H9 (cell line): ENCODE results near the gene ELF2. TPM values are rescaled to one million over a fixed set of nuclear protein-coding genes. Genes with fewer than 3 reads are reported as not detected.
"Not testable (repeated sequence)": the region's sequence is repeated elsewhere in the genome, so short reads cannot be mapped to it uniquely, and the experiment has no call there.

Experiments
- DNase-seq: peaks from one replicate; pipeline ENCODE4 v3.0.0-alpha.2; 2017
- H2AFZ ChIP-seq: one replicate; pipeline ENCODE4 v1.6.1; 2013; ENCODE audit warnings: mild to moderate bottlenecking, low read length, control low read depth, moderate library complexity
- H2AK5ac ChIP-seq: 2 replicates; pipeline ENCODE4 v1.6.1; 2013; ENCODE audit warnings: low read length, control low read depth, mixed read lengths; ENCODE audit not compliant: insufficient read length
- H2BK120ac ChIP-seq: one replicate; pipeline ENCODE4 v1.6.1; 2013; ENCODE audit warnings: low read depth, mild to moderate bottlenecking, low read length, control low read depth, inconsistent platforms; ENCODE audit not compliant: poor library complexity, severe bottlenecking
- H2BK12ac ChIP-seq: 2 replicates; pipeline ENCODE4 v1.6.1; 2013; ENCODE audit warnings: low read length, control low read depth, mixed read lengths, low read depth; ENCODE audit not compliant: insufficient read length
- H2BK15ac ChIP-seq: 2 replicates; pipeline ENCODE4 v1.6.1; 2013; ENCODE audit warnings: low read depth, low read length, control low read depth
- H2BK20ac ChIP-seq: one replicate; pipeline ENCODE4 v1.6.1; 2013; ENCODE audit warnings: low read depth, mild to moderate bottlenecking, low read length, control low read depth, inconsistent platforms; ENCODE audit not compliant: poor library complexity, severe bottlenecking
- H2BK5ac ChIP-seq: 2 replicates; pipeline ENCODE4 v1.6.1; 2013; ENCODE audit warnings: low read length, control low read depth, mixed read lengths; ENCODE audit not compliant: insufficient read length
- H3K14ac ChIP-seq: 2 replicates; pipeline ENCODE4 v1.6.1; 2013; ENCODE audit warnings: low read length, control low read depth; ENCODE audit not compliant: insufficient read depth
- H3K18ac ChIP-seq: 2 replicates; pipeline ENCODE4 v1.6.1; 2013; ENCODE audit warnings: low read depth, mild to moderate bottlenecking, mixed read lengths, low read length, control low read depth; ENCODE audit not compliant: insufficient read length
- H3K23ac ChIP-seq: 2 replicates; pipeline ENCODE4 v1.6.1; 2013; ENCODE audit warnings: low read length, control low read depth, mixed read lengths, low read depth; ENCODE audit not compliant: insufficient read length
- H3K23me2 ChIP-seq: 2 replicates; pipeline ENCODE4 v1.6.1; 2013; ENCODE audit warnings: low read depth, mild to moderate bottlenecking, mixed read lengths, low read length, control low read depth; ENCODE audit not compliant: insufficient read length, poor library complexity, severe bottlenecking
- H3K27ac ChIP-seq: 2 replicates; pipeline ENCODE4 v1.5.1; 2013; ENCODE audit warnings: low read length, control low read depth, mixed read lengths, low read depth; ENCODE audit not compliant: insufficient read length
- H3K27me3 ChIP-seq: 2 replicates; pipeline ENCODE4 v1.6.1; 2013; ENCODE audit warnings: low read length, control low read depth, inconsistent platforms; ENCODE audit not compliant: insufficient read depth
- H3K4ac ChIP-seq: 2 replicates; pipeline ENCODE4 v1.6.1; 2013; ENCODE audit warnings: low read depth, mild to moderate bottlenecking, control low read depth, inconsistent platforms, low read length, moderate library complexity
- H3K4me1 ChIP-seq: 2 replicates; pipeline ENCODE4 v1.6.1; 2013; ENCODE audit warnings: low read length, control low read depth, inconsistent platforms; ENCODE audit not compliant: insufficient read depth
- H3K4me2 ChIP-seq: 2 replicates; pipeline ENCODE4 v1.6.1; 2013; ENCODE audit warnings: low read length, control low read depth, mixed read lengths; ENCODE audit not compliant: insufficient read length, insufficient read depth
- H3K56ac ChIP-seq: 2 replicates; pipeline ENCODE4 v1.6.1; 2013; ENCODE audit warnings: low read depth, mild to moderate bottlenecking, mixed read lengths, low read length, control low read depth; ENCODE audit not compliant: insufficient read length
- H3K79me1 ChIP-seq: 2 replicates; pipeline ENCODE4 v1.6.1; 2013; ENCODE audit warnings: low read depth, mild to moderate bottlenecking, moderate library complexity, low read length, control low read depth, inconsistent platforms; ENCODE audit not compliant: insufficient read depth, poor library complexity, severe bottlenecking
- H3K79me2 ChIP-seq: 2 replicates; pipeline ENCODE4 v1.6.1; 2013; ENCODE audit warnings: low read length, control low read depth, inconsistent platforms; ENCODE audit not compliant: insufficient read depth
- H3K9ac ChIP-seq: 2 replicates; pipeline ENCODE4 v1.6.1; 2013; ENCODE audit warnings: low read length, control low read depth, mixed read lengths; ENCODE audit not compliant: insufficient read length; ENCODE audit errors: extremely low read depth
- H3K9me3 ChIP-seq: one replicate; pipeline ENCODE4 v1.6.1; 2013; ENCODE audit warnings: low read depth, low read length, inconsistent platforms; ENCODE audit not compliant: control insufficient read depth
- H3T11ph ChIP-seq: one replicate; pipeline ENCODE4 v1.6.1; 2013; ENCODE audit warnings: mild to moderate bottlenecking, low read length, control low read depth, inconsistent platforms
- H4K20me1 ChIP-seq: one replicate; pipeline ENCODE4 v1.6.1; 2013; ENCODE audit not compliant: control insufficient read depth, insufficient read length, insufficient read depth
- H4K5ac ChIP-seq: 2 replicates; pipeline ENCODE4 v1.6.1; 2013; ENCODE audit warnings: low read depth, mild to moderate bottlenecking, mixed read lengths, low read length, control low read depth; ENCODE audit not compliant: insufficient read length
- H4K8ac ChIP-seq: replicated peaks from 2 replicates; pipeline ENCODE4 v1.6.1; 2013; ENCODE audit warnings: low read length, control low read depth, mixed read lengths, low read depth; ENCODE audit not compliant: insufficient read length
- H4K91ac ChIP-seq: 2 replicates; pipeline ENCODE4 v1.6.1; 2013; ENCODE audit warnings: low read depth, mild to moderate bottlenecking, moderate library complexity, mixed read lengths, low read length, control low read depth; ENCODE audit not compliant: insufficient read length
- H3K27ac Mint-ChIP-seq, 3 experiments: 2 replicates in 2 of 3; 3 replicates in 1 of 3; pipeline ENCODE4 v1.8.0; 2020 to 2021; ENCODE audit warnings: mixed read lengths in 3 of 3, mild to moderate bottlenecking in 1 of 3, moderate library complexity in 1 of 3
- H3K27me3 Mint-ChIP-seq: 2 replicates; pipeline ENCODE4 v1.8.0; 2021; ENCODE audit warnings: low read depth, mild to moderate bottlenecking, moderate library complexity, mixed read lengths
- H3K36me3 Mint-ChIP-seq, 3 experiments: 2 replicates in 2 of 3; 3 replicates in 1 of 3; pipeline ENCODE4 v1.8.0; 2020 to 2021; ENCODE audit warnings: low read depth in 3 of 3, mixed read lengths in 3 of 3; ENCODE audit not compliant: insufficient read depth in 1 of 3
- H3K4me1 Mint-ChIP-seq, 2 experiments: 2 replicates each; pipeline ENCODE4 v1.8.0; 2020; ENCODE audit warnings: mixed read lengths in 2 of 2
- H3K4me3 Mint-ChIP-seq, 2 experiments: 2 replicates in 1 of 2; 3 replicates in 1 of 2; pipeline ENCODE4 v1.8.0; 2020 to 2021; ENCODE audit warnings: mild to moderate bottlenecking in 2 of 2, mixed read lengths in 2 of 2, moderate library complexity in 1 of 2
- H3K9me3 Mint-ChIP-seq, 2 experiments: 2 replicates in 1 of 2; 3 replicates in 1 of 2; pipeline ENCODE4 v1.8.0; 2020; ENCODE audit warnings: mild to moderate bottlenecking in 2 of 2, mixed read lengths in 2 of 2, moderate library complexity in 1 of 2
- CTCF ChIP-seq: fragments of 200-600 bp; sonication (generic); conservative IDR thresholded peaks from 3 replicates; pipeline ENCODE4 v1.8.0; 2021; ENCODE audit warnings: antibody characterized with exemption, mild to moderate bottlenecking
- WGBS: extraction: QIAGEN DNeasy Blood & Tissue Kit; methylation state at CpG from one replicate; pipeline ENCODE4 v1.1.7; 2013; ENCODE audit warnings: missing lambda C conversion rate, low lambda C conversion rate, mixed read lengths; ENCODE audit not compliant: insufficient read length; ENCODE audit errors: extremely low coverage; 5-methylcytosine and 5-hydroxymethylcytosine counted together
- total RNA-seq: library from RNA; stranded (reverse); gene quantifications from 2 replicates; pipeline ENCODE4 v1.2.1, GENCODE V29; 2021

The ELF2 gene
- total RNA-seq, 1 experiment from 2014 or later, result 49.6 TPM

GRCh38 chr4:139163806-139164206, 13.2 kb downstream of the ELF2 start:
- H3K14ac ChIP-seq, result no peak overlapping the region
- no peak overlapping the region for H2AFZ ChIP-seq
- no peak for TF ChIP-seq CTCF
- no peak overlapping the region for H3K4me3 Mint-ChIP-seq
- H4K5ac ChIP-seq, result no peak overlapping the region
- H4K20me1 ChIP-seq, result no peaks in the 10 kb centered on the region
- no peak overlapping the region for H3K56ac ChIP-seq
- H3K4me1 Mint-ChIP-seq, result peaks cover 53 to 60% of the 10 kb centered on the region in 2 experiments
- H2BK15ac ChIP-seq, result no peak overlapping the region
- H4K91ac ChIP-seq, result no peak overlapping the region
- no peaks in the 10 kb centered on the region; the same call in 1 of the 2 replicates for H3K27me3 Mint-ChIP-seq
- no CpG with 5 or more reads among the region's 2 CpGs for WGBS
- H2AK5ac ChIP-seq, result no peak overlapping the region
- H2BK120ac ChIP-seq, result no peak overlapping the region
- H3K4me1 ChIP-seq, result peaks cover 5% of the 10 kb centered on the region; the same call in 1 of the 2 replicates
- no peaks in the 10 kb centered on the region for H3K27me3 ChIP-seq
- no peak overlapping the region for H4K8ac ChIP-seq
- H3K27ac Mint-ChIP-seq, result peak overlapping the region; percentile 11 to 71 (median 53); a peak in 6 of 7 replicates
- no peak overlapping the region for H3K4ac ChIP-seq
- H2BK20ac ChIP-seq, result no peak overlapping the region
- no peaks in the 10 kb centered on the region for H3K9me3 ChIP-seq
- H3K27ac ChIP-seq, result no peak overlapping the region
- no peak overlapping the region for H3K9ac ChIP-seq
- no peak overlapping the region for H2BK5ac ChIP-seq
- H3K9me3 Mint-ChIP-seq, result no peaks in the 10 kb centered on the region; a peak in 1 of 5 replicates
- no peak overlapping the region for H3K18ac ChIP-seq
- H3K79me2 ChIP-seq, result peaks cover 22% of the 10 kb centered on the region; the same call in 1 of the 2 replicates
- H2BK12ac ChIP-seq, result no peak overlapping the region
- peaks cover 0 to 2% (median 0%) of the 10 kb centered on the region in 3 experiments; a peak in 1 of 7 replicates for H3K36me3 Mint-ChIP-seq
- peaks cover 7% of the 10 kb centered on the region for H3K79me1 ChIP-seq
- no peak overlapping the region for H3K4me2 ChIP-seq
- no peak for DNase-seq
- H3K23me2 ChIP-seq, result no peaks in the 10 kb centered on the region
- H3K23ac ChIP-seq, result no peak overlapping the region
- H3T11ph ChIP-seq, result no peak overlapping the region

- Mint-ChIP-seq H3K4me1 (peaks cover 59 to 66% of the 10 kb centered on the region in 2 experiments), H3K4me3 (peak overlapping the region; percentile 33 to 64), H3K27ac (peak overlapping the region; percentile 89 to 97 (median 91))
- peak; percentile 85 for DNase-seq
- H3K56ac ChIP-seq, H3K23me2 ChIP-seq, H2BK120ac ChIP-seq, H3K27me3 ChIP-seq, H3K18ac ChIP-seq, H2AFZ ChIP-seq, H3K14ac ChIP-seq, H2BK5ac ChIP-seq, H4K20me1 ChIP-seq, H2AK5ac ChIP-seq, H4K8ac ChIP-seq, H3K9me3 Mint-ChIP-seq, H3K27me3 Mint-ChIP-seq, H3K23ac ChIP-seq, H3K79me2 ChIP-seq, H3K4me2 ChIP-seq, H2BK12ac ChIP-seq, H2BK20ac ChIP-seq, H2BK15ac ChIP-seq, H3K36me3 Mint-ChIP-seq, H4K5ac ChIP-seq, H3K4ac ChIP-seq, H4K91ac ChIP-seq, H3K9me3 ChIP-seq, H3T11ph ChIP-seq, H3K79me1 ChIP-seq: not testable (repeated sequence)
- Histone ChIP-seq H3K27ac (peak overlapping the region; percentile 85), H3K9ac (peak overlapping the region; percentile 47), H3K4me1 (peaks cover 10% of the 10 kb centered on the region; the same call in 1 of the 2 replicates)
- no CpG with 5 or more reads among the region's 9 CpGs for WGBS
Measured at GRCh38 chr4:139157977-139158376, 19.0 kb downstream of the ELF2 start.
